GM20000 (cell line): ENCODE measurements around the gene NCMAP.
A peak's percentile ranks its signal among the peaks of the same experiment; 100 is the strongest.

ENCODE experiments used
- DNase-seq: peaks from one replicate; pipeline ENCODE4 v3.0.0; 2012; ENCODE audit warnings: low spot score
- TF ChIP-seq, protein P1 (sequence below): IDR thresholded peaks from 2 replicates; pipeline ENCODE4 v1.5.1; 2012; ENCODE audit warnings: mild to moderate bottlenecking, control low read depth; ENCODE audit errors: extremely low read depth, missing control alignments

The NCMAP gene

GRCh38 chr1:24632832-24633175 lies 76.9 kb downstream of the NCMAP start:
- TF ChIP-seq, protein P1, sequence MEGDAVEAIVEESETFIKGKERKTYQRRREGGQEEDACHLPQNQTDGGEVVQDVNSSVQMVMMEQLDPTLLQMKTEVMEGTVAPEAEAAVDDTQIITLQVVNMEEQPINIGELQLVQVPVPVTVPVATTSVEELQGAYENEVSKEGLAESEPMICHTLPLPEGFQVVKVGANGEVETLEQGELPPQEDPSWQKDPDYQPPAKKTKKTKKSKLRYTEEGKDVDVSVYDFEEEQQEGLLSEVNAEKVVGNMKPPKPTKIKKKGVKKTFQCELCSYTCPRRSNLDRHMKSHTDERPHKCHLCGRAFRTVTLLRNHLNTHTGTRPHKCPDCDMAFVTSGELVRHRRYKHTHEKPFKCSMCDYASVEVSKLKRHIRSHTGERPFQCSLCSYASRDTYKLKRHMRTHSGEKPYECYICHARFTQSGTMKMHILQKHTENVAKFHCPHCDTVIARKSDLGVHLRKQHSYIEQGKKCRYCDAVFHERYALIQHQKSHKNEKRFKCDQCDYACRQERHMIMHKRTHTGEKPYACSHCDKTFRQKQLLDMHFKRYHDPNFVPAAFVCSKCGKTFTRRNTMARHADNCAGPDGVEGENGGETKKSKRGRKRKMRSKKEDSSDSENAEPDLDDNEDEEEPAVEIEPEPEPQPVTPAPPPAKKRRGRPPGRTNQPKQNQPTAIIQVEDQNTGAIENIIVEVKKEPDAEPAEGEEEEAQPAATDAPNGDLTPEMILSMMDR = no peak
- DNase-seq = no peak

DNA sequence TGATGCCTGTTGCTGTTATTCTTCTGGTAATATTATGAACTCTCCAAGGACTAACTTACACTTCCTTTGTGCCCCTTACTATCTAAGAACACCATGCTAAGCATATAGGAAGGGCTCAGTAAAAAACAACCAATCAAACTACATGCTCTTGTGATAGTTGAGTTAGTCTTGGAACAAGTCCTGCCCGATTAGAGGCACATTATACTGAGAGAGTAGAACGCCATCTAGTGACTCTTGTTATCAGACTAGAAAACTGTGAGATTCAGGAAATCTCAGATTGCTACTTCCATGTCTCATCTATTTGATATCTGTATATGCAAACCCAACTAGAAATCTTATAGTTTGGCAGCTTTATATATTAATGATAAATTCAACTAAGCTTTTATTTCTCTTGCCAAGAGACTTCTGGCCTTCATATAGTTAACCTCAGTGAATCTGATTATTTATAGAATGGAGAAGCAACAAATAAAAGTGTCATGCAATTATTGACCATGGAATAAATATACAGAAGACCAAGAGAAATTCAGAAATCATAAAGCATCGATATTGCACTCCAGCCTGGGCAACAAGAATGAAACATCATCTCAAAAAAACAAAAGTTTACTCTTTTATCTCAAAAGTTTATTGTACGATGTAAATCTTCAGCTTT lies 79.4 kb downstream of the NCMAP start:
- DNase-seq = peak; percentile 67
- TF ChIP-seq, protein P1 = peak; percentile 47

DNA sequence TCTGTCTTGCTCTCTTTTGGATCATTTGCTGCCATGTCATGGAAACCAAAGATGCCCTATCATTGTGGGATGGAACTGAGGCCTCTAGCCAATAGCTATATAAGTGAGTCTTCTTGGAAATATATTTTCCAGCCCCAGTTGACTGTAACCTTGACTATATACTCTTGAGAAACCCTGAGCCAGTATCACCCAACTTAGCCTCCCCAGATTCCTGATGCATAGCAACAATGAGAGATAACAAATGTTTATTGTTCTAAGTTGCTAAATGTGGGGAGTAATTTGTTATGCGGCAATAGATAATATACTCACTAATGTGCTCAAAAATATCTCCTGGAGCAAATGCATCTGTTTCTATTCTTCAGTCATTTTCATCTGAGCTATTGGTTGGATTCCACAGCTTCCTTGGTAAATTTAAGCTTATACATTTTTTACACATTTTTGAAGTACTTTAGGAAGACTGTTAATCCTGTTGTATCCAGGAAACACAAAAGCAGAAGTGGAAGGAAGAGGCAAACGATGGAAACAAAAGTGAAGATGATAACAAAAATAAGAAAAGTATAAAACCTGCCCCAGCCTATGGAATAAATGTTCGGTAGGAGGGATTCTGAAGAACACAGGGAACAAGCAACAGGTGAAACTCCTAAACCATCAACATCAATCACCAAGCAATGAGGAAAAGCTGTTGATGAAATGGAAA lies 80.9 kb downstream of the NCMAP start:
- TF ChIP-seq, protein P1 = no peak
- no peak for DNase-seq

DNA sequence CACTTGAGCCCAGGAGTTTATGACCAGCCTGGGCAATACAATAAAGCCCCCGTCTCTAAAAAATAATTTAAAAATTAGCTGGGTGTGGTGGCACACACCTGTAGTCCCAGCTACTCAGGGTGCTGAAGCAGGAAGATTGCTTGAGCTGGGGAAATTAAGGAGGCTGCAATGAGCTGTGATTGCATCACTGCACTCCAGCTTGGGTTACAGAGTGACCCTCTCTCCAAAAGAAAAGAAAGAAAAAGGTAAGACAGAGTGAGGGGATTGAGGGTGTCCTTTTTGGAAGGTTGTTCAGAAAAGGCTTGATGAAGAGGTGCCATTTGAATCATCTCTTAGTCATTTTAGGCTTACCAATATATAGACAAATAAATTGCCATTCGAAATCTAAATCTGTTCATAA lies 83.2 kb downstream of the NCMAP start:
- no peak for DNase-seq
- TF ChIP-seq, protein P1 = no peak

GRCh38 chr1:24639881-24640280 lies 84.0 kb downstream of the NCMAP start:
- TF ChIP-seq, protein P1 = no peak
- DNase-seq = no peak

DNA sequence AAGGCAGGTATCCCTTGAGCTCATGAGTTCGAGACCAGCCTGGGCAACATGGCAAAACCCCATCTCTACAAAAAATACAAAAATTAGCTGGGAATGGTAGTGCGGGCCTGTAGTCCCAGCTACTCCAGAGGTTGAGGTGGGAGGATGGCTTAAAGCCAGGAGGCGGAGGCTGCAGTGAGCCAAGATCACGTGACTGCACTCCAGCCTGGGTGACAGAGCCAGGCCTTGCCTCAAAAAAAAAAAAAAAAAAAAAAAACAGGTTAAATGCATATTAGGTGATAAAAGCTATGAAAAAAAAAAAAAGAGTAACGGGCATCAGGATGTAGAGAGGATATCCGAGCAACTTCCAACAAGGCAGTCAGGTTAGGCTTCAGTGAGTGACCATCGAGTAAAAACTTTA lies 84.4 kb downstream of the NCMAP start:
- DNase-seq = no peak
- TF ChIP-seq, protein P1 = no peak

GRCh38 chr1:24641646-24642151 lies 85.8 kb downstream of the NCMAP start:
- TF ChIP-seq, protein P1 = no peak
- peak; percentile 45 for DNase-seq
